Measurements from ENCODE around the gene CXCL6.

The CXCL6 gene

GRCh38 chr4:73842696-73843095 is 6.2 kb downstream of the CXCL6 start:
- no peak for DNase-seq (ENCODE audit: low read depth in 2 of 2)

GRCh38 chr4:73843369-73843768 is 6.9 kb downstream of the CXCL6 start:
- no peak for DNase-seq (ENCODE audit: low read depth in 2 of 2)

GRCh38 chr4:73844345-73844744 is 7.9 kb downstream of the CXCL6 start:
- no peak for DNase-seq (ENCODE audit: low read depth in 2 of 2)

- DNase-seq (ENCODE audit: low read depth in 2 of 2): no peak
These were observed 8.3 kb downstream of the CXCL6 start for GRCh38 chr4:73844806-73845205.

- DNase-seq (ENCODE audit: low read depth in 2 of 2): no peak
These were observed 11.2 kb downstream of the CXCL6 start for GRCh38 chr4:73847526-73848182.

- no peak for DNase-seq (ENCODE audit: low read depth in 2 of 2)
These were observed 11.8 kb downstream of the CXCL6 start for GRCh38 chr4:73848183-73848777.

- DNase-seq (ENCODE audit: low read depth in 2 of 2): no peak
These were observed 13.9 kb downstream of the CXCL6 start for GRCh38 chr4:73850261-73850970.

GRCh38 chr4:73851293-73851692 is 14.8 kb downstream of the CXCL6 start:
- no peak for DNase-seq (ENCODE audit: low read depth in 2 of 2)

GRCh38 chr4:73852771-73853170 is 16.3 kb downstream of the CXCL6 start:
- no peak for DNase-seq (ENCODE audit: low read depth in 2 of 2)

- no peak for DNase-seq (ENCODE audit: low read depth in 2 of 2)
These were observed 16.8 kb downstream of the CXCL6 start, which contains the start of gene PF4V1 for GRCh38 chr4:73853246-73853704. TSS of gene PF4V1 (plus strand) at chr4:73853296. CDS start at chr4:73853363, 67 bp downstream.

- no peak for DNase-seq (ENCODE audit: low read depth in 2 of 2)
These were observed 17.4 kb downstream of the CXCL6 start for GRCh38 chr4:73853718-73854473.

GRCh38 chr4:73855406-73855805 is 18.9 kb downstream of the CXCL6 start:
- no peak for DNase-seq (ENCODE audit: low read depth in 2 of 2)

GRCh38 chr4:73856518-73856917 is 20.0 kb downstream of the CXCL6 start:
- no peak for DNase-seq (ENCODE audit: low read depth in 2 of 2)

- no peak for DNase-seq (ENCODE audit: low read depth in 2 of 2)
These were observed 23.2 kb downstream of the CXCL6 start for GRCh38 chr4:73859614-73860088.

- DNase-seq (ENCODE audit: low read depth in 2 of 2): no peak
These were observed 23.7 kb downstream of the CXCL6 start for GRCh38 chr4:73860181-73860580.

GRCh38 chr4:73860917-73861316 is 24.4 kb downstream of the CXCL6 start:
- DNase-seq (ENCODE audit: low read depth in 2 of 2): no peak

GRCh38 chr4:73862322-73862721 is 25.8 kb downstream of the CXCL6 start:
- no peak for DNase-seq (ENCODE audit: low read depth in 2 of 2)

- no peak for DNase-seq (ENCODE audit: low read depth in 2 of 2)
These were observed 27.9 kb downstream of the CXCL6 start for GRCh38 chr4:73864365-73864764.

GRCh38 chr4:73864961-73865360 is 28.5 kb downstream of the CXCL6 start:
- no peak for DNase-seq (ENCODE audit: low read depth in 2 of 2)

GRCh38 chr4:73865431-73866096 is 29.1 kb downstream of the CXCL6 start:
- DNase-seq (ENCODE audit: low read depth in 2 of 2): no peak

GRCh38 chr4:73866246-73866645 is 29.8 kb downstream of the CXCL6 start:
- no peak for DNase-seq (ENCODE audit: low read depth in 2 of 2)
